CD1c-positive myeloid dendritic cell (primary cell): ENCODE data around the gene ZNF783.
"Not testable (repeated sequence)": the region's sequence is repeated elsewhere in the genome, so short reads cannot be mapped to it uniquely, and the experiment has no call there.

Experiments used
- DNase-seq: peaks from one replicate; pipeline ENCODE4 v3.0.0-alpha.2; 2016; ENCODE audit errors: extremely low spot score

The ZNF783 gene

DNA sequence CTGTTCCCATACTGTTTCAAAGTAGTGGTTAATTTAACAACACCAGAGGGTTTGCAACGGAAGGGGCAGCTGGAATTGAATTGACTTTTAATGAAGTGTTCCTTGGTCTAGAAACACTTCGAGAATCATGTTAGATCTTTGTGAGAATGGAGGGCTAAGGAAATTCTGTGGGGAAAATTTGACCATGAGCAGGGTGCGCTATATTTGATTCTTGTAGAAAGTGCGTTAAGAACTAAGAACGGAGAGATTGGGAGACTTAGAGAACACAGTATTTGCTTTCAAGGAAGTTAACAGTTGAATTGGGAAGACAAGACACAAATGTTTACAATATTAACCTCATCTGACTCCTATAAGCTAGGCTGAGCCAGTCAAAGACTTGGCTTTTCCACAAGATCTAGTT is 21.4 kb upstream of the ZNF783 start:
- no peak for DNase-seq

DNA sequence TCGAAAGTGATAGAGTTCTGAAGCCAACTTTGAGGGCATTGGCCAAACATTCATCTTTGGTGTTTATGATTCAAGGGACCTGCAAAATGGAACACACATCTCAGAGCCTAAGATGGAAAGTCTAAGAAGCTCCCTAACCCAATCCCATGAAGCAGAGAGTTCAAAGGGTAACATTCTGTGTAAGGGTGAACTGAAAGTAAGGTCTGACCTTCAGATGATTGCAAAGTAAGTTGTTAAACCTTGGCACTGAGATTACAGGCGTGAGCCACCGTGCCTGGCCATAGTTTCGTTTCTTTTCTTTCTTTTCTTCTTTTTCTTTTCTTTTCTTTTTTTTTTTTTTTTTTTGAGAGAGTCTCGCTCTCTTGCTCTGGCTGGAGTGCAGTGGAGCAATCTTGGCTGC is 20.3 kb upstream of the ZNF783 start:
- DNase-seq = no peak

DNA sequence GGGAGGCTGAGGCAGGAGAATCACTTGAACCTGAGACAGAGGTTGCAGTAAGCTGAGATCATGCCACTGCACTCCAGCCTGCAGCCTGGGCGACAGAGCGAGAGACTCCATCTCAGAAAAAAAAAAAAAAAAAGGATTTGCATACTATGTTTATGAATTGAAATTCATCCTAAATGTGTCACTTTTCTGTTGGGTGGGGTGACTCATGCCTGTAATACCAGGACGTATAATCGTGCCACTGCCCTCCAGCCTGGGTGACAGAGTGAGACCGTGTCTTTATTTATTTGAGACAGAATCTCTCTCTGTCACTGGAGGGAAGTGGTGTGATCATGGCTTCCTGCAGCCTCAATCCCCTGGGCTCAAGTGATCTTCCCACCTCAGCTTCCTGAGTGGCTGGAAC is 16.8 kb upstream of the ZNF783 start:
- no peak for DNase-seq

DNA sequence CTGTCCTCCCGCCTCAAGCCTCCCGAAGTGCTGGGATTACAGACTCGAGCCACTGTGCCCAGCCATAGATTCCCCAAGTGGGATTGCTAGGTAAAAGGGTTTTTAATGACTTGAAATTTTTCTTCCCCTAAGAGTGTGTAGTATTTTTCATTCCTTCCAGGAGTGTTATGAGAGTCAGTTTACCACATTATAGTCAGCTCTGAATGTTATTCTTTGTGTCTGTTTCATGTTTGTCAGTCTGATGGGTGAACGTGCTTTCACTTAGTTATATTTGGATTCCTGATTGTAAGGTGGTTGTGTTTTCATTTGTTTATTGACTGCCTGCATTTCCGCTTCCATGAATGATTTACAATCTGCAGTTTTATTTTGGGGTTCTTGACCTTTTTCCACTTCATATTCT is 16.3 kb upstream of the ZNF783 start:
- DNase-seq = no peak

DNA sequence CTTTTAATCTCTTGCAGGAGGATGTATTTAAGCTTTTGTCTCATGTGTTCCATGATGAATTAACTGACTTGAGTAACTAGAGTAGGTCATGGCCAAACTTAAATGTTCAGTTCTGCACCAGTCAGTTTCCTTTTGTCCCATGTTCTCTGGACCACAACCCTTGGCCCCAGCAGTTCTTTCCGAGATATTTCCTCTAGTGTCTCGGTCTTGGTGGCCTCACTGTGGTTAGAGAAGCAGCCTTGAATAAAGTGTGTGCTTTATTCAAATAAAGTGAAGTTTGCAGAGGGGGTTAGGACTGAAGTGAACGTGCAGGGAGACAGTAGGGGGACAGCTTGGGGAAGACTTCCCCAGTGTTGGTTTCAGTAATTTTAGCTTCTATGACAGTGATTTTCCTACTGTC is 13.2 kb upstream of the ZNF783 start:
- no peak for DNase-seq

DNA sequence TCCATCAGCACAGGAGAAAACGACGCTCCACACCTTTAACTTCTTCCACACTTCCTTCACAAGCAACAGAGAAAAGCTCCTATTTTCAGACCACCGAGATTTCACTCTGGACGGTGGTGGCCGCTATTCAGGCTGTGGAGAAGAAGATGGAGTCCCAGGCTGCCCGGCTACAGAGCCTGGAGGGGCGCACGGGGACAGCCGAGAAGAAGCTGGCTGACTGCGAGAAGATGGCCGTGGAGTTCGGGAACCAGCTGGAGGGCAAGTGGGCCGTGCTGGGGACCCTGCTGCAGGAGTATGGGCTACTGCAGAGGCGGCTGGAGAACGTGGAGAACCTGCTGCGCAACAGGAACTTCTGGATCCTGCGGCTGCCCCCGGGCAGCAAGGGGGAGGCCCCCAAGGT is 11.8 kb upstream of the ZNF783 start:
- DNase-seq = not testable (repeated sequence)

DNA sequence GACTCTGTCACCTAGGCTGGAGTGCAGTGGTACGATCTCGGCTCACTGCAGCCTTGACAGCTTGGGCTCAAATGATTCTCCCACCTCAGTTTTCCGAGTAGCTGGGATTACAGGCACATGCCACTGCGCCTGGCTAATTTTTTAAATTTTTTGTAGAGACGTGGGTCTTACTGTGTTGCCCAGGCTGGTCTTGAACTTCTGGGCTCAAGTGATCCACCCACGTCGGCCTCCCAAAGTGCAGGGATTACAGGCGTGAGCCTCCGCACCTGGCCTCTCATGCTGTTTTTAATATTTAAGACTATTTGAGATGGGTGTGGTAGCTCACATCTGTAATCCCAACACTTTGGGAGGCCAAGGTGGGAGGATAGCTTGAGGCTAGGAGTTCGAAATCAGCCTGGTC is 10.5 kb upstream of the ZNF783 start:
- not testable (repeated sequence) for DNase-seq

DNA sequence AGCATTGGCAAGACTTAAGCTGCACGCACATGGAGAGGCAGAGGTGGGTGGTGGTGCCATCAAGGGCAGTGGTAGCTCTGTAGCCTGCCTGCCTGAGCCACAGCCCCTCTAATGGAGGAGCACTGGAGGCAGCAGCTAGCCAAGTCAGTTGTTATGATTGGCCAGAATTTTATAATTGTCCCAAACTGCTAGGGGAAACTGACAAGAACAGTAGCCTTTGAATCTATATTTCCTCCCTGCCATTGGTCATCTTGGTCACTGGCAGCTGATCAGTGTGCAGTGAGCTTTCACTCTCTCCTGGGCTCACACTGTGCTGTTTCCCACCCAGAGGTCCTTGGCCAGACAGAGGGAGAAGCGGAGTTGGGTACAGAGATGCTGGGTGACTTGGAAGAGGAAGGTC is 9.6 kb upstream of the ZNF783 start:
- no peak for DNase-seq

DNA sequence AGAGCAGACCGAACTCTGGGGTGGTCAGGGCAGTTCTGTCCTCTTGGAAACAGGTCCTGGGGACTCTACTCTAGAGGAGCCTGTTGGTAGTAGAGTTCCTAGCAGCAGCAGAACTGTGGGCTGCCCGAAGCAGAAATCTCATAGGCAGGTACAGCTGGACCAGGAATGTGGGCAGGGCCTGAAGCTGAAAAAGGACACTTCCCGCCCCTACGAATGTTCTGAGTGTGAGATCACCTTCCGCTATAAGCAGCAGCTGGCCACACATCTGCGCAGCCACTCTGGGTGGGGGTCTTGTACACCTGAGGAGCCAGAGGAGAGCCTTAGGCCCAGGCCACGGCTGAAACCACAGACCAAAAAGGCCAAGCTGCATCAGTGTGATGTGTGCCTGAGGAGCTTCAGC is 8.3 kb upstream of the ZNF783 start:
- no peak for DNase-seq

DNA sequence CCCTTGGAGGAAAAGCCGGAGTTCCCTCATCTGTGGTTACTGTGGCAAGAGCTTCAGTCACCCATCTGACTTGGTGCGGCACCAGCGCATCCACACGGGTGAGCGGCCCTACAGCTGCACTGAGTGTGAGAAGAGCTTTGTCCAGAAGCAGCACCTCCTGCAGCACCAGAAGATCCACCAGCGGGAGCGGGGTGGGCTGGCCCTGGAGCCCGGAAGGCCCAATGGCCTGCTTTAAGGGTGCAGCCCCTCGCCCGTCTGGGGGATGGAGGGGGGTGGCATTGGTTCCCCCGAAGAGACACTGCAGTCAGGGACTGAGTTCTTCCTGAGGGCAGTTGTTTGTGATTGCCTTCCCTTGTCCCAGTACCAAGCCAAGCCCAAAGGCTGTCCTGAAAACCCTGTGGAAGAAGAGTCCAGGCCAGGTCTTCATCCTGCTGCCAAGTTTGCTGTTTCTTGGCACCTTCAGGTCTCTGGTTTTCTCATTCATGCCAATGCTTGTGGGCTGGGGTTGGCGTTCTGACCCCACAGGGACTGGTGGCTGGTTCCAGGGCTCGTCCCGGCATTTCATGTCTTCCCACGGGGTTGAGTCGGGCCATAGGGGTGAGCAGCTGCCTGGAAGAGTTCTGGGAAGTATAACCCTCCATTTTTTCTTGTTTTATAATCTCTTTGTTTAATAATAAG is 7.7 kb upstream of the ZNF783 start:
- DNase-seq = no peak

DNA sequence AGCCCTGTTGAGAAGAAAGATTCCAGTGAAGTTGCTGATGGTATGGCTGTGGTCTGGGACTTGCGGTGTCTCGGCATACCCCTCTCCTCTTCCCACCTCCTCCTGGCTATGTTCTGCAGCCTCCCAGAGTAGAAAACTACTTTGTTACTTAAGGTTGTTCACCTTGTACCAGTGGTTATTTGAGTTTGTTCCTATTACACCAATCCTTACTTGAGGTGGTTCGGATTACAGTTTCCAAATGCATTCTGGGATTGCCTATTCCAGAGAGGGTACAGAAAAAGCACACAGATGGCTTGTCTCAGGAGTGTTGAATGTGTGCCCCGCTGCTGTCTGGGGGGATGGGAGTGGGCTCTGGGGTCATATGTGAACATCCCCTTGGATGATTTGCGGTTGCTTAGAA is 6.8 kb upstream of the ZNF783 start:
- DNase-seq = no peak

DNA sequence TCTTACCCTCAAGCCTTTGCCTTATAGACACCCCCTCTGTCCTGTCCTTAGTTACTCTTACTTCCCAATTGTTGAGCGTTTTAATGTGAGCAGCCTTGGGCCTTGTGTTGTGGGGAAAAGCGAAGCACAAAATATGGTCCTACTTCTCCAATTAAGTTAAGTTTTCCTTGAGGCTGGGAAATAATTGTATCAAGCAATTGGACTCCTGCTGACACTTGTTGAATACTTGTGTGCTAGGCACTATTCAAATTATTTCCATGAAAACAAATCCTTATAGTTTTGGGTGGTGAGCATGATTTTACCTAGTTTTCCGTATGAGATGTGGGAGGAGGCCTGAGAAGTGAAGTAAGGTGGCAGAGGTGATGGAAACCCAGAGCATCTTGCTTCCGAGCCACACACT is 5.4 kb upstream of the ZNF783 start:
- no peak for DNase-seq

DNA sequence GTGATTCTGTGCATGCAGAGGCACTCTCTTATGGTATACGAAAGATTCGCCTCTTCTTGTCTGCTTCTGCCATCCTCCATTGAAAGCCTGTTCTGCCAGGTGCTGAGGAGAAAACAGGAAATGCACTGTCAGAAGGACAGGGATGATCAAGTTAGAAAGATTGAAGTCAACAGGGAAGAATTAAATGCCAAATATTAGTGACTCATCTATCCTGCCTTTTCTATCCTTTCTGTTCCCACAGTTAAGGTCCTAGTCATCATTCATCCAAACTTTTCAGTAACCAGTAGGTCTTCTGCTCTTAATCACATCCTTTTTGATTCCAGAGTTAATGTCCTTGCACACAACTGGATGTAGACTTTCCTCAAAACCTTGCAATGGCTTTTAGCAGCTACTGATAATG is 4.8 kb upstream of the ZNF783 start:
- no peak for DNase-seq

DNA sequence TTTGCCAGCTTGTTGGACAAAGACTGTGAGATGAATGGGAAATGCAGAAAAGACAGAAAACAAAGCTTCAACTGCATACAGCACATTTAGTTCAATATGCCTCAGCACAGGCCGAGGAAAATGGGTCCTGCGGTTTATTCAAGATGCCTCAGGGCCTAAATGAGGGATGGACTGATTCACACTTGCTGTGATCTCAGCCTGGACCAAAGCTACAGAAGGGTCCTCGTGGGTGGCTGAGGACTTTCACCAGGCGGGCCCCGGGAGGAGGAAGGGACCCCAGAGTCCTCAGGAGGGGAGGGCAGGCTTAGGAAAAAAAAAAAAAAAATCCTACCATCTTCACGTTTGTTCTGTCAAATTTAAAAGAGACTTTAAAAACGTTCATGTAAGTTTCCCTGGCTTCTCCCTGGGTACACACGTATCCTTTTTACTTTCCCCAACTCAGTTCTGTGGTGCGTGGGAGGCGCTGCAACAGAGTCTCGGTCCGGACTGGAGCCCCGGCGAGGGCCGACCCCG is 624 bp upstream of the ZNF783 start:
- no peak for DNase-seq

DNA sequence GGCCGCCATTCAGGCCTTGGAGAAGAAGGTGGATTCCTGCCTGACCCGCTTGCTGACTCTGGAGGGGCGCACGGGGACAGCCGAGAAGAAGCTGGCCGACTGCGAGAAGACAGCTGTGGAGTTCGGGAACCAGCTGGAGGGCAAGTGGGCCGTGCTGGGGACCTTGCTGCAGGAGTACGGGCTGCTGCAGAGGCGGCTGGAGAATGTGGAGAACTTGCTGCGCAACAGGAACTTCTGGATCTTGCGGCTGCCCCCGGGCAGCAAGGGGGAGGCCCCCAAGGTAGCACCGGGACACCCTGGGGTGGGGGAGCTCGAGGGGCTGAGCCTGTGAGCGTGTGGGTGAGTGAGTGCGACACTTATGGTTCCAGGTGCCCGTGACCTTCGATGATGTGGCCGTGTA is 4.5 kb downstream of the ZNF783 start:
- DNase-seq = no peak

DNA sequence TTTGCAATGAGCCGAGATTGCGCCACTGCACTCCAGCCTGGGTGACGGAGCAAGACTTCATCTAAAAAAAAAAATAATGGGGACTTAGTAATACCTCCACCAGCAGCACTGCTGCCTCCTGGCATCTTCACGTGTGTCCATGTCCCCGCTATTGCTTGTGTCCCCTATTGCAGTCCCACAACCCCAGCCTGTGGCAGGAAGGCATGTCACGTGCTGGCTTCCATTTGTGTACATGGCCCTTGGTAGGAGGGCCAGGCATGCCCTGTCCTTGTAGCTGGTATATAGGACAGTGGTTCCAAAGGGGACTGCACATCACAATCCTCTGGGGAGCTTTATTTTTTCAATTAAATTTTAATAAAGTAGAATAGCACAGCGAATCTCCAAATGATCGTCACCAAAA is 5.7 kb downstream of the ZNF783 start:
- DNase-seq = no peak

DNA sequence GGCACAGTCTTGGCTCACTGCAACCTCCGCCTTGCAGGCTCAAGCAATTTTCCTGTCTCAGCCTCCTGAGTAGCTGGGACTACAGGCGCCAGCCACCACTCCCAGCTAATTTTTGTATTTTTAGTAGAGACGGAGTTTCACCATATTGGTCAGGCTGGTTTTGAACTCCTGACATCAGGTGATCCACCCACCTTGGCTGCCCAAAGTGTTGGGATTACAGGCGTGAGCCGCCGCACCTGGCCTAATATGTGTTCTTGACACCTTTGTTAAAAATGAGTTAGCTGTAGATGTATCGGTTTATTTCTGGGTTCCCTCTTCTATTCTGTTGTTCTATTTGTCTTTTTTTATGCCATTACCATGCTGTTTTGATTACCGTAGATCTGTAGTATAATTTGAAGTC is 12.4 kb downstream of the ZNF783 start:
- DNase-seq = not testable (repeated sequence)

DNA sequence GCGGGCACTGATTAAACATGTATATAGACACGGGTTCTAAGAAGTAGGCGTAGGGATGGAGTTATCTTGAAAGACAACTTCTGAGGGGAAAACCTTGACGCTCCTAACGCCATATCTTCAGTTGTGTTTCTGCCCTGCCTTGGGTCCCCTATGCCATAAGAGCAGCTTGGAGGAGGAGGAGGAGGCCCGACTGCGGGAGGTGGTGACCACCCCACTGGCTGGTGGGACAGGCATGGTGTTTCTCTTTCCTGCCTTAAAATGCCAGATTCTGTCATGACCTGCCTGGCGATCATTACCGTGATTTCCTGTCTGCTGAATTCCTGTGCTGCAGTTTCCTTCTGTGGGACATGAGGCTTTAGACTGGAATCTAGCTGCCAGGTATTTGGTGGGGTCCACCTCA is 15.9 kb downstream of the ZNF783 start:
- no peak for DNase-seq

DNA sequence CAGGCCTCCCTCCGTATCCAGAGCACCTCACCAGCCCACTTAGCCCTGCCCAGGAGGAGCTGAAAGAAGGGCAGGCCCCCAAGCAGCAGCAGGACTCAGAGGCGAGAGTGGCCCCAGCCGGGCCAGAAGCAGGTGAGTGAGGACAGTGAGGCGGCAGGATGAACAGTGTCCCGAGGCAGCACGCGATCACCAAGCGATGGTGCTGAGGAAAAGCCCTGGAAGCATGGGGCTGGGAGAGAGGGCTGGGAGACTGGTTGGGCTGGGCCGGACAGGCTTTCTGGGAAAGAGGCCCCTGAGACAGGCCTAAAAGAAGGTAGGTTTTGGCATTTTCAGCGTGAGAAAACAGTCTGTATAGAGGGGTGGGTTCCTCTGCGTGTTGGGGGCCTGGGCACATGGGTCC is 16.4 kb downstream of the ZNF783 start:
- no peak for DNase-seq

DNA sequence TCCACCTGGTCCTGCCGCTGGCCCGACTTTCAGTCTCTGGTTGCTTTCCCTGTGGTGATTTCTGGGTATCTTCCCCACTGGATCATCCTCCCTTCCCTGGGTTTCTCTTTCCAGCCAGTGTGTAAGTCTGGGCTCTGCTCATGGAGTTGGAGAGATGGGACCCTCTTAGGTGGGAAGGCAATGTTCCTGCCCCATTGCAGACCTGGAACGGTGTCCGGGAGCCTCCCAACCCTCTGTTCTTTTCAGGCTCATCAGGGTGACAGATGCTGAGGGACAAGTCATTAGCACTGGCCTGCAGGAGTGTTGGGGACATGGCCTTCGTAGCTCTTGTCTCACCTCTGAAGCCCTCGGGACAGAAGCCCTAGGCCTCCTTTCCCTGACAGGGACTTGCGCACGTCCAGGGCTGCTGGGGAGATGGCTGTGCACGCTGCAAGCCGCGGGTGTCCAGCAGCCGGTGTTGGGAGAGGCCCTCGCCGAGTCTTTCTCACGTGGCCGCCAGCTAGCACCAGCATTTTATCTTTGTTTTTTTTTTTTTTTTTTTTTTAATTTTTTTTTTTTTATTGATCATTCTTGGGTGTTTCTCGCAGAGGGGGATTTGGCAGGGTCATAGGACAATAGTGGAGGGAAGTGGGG is 17.2 kb downstream of the ZNF783 start:
- no peak for DNase-seq

DNA sequence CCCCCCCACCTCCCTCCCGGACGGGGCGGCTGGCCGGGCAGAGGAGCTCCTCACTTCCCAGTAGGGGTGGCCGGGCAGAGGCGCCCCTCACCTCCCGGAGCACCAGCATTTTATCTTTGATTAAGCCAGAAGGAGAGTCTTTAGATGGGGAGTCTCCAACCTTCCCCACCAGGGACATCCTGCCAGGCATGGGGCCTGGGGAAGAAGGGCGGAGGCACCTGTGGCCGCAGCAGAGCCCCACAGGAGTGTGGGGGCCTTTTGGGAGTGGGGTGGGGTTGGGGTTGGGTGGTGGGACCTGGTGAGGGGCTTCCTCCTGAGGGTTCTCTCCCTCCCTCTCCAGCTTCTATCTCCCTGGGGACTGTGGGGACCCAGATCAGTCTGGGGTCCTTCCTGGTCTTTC is 18.2 kb downstream of the ZNF783 start:
- no peak for DNase-seq

DNA sequence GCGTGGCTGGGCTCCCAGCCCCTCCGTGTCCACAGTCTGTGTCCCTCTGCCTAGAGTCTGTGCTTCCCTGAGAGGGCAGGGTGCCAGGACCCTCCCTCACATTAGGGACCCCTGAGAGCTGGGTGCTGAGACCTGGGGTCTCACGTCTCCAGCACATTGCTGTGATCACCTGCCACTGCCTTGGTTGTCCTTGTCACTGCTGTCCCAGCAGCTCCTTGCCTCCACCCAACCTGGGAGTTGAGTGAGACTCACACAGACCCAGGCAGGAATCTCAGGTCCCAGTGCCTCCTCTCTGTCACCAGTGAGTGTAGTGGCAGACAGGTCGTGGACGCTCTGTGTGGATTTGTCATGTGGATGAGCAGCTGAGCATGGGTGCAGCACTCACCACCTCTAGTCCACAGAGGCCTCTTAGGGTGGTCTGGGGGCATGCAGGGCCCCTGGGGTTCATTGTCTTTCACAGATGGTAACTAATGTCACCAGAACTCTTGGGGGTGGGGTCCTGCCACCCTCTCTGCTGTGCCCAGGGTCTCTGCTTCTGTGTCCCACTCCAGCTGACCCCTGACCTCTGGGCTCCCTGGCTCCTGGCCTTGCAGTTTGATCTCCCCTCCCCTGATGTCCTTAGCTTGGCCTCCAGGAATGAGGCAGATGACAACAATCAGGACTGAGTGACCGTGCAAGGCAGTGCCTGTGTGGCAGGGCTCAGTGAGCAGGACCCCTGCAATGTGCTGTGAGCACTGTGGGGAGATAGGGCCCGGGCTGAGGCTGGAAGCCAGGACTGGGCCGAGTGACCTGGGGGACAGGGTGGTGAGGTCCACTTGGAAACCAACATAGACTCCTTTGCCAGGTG is 18.9 kb downstream of the ZNF783 start:
- no peak for DNase-seq
